GM19463 (cell line): ENCODE measurements around the gene CLRN1.

ENCODE experiments used
- ATAC-seq: cut with Tn5 transposase; IDR thresholded peaks from one replicate; pipeline ENCODE4 v1.9.1; 2021; ENCODE audit warnings: mild to moderate bottlenecking, moderate library complexity; ENCODE audit not compliant: unreplicated experiment

CLRN1 gene

DNA sequence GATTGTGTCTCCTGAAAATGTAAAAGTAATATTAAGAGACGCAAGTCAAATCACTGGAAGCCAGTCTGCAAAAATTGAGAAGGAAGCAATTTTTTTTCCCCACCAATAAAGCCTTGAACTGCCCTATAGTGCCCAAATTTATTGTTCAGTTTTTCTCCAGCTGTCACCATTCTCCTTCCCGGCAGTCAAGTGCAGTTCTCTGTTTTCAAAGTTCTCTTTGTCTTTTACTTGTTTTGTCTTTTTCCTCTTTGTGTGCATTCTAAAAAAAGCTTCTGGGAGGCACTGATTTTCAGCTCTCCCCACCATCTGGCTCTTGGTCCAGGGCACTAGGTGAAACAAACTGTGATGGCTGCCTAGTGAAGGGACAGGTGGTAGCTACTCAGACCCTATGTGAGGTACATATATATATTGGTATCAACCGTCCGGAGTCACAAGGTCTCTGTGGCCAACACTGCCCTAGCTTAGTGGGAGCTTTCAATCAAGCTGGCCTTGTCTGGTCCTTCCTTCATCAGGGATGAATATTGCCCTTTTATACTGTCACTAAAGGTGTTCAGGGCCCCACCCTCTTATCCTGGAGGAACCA is 6.1 kb upstream of the CLRN1 start:
- ATAC-seq = no peak

DNA sequence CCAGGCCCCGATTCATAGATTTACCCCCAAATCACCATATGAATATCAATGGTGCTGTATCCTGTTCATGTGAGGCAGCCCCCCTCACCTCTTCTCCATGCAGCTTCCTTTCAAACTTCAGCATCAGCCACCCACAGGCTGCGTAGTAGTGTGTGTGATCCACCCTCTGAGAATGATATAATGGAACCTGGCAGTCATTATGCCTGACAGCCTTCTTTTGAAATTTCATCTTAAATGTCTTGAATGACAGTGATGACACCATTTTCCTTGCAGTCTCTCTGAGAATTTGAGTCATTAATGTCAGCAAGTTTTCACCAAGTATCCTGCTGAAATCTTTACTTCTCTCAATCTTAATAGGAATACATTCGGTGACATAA is 3.5 kb upstream of the CLRN1 start:
- no peak for ATAC-seq

- no peak for ATAC-seq
Observed at GRCh38 chr3:150975086-150975991, 2.8 kb upstream of the CLRN1 start.

GRCh38 chr3:150970665-150971324 is 1.7 kb downstream of the CLRN1 start:
- ATAC-seq = no peak

GRCh38 chr3:150968341-150969035 is 4.0 kb downstream of the CLRN1 start:
- ATAC-seq = no peak

DNA sequence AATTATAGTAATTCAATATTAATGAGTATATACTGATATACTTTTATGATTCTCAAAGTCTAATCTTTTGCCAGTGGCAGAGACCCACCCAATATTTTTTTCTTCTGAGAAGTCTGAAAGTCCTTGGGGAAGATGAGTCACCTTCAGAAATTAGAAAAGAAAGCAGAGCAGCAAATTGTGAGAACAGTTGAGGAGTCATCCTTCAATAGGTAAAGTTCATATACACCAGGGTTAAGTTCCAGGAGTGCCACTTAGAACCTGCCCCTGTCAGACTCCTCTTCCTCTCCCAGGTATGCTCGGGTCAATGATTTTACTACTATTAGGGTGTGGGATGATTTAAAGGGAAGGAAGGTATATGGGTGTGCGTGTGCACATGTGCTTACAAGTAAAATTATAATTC is 7.1 kb downstream of the CLRN1 start:
- no peak for ATAC-seq

- no peak for ATAC-seq
Observed at GRCh38 chr3:150961949-150962348, 10.6 kb downstream of the CLRN1 start.

DNA sequence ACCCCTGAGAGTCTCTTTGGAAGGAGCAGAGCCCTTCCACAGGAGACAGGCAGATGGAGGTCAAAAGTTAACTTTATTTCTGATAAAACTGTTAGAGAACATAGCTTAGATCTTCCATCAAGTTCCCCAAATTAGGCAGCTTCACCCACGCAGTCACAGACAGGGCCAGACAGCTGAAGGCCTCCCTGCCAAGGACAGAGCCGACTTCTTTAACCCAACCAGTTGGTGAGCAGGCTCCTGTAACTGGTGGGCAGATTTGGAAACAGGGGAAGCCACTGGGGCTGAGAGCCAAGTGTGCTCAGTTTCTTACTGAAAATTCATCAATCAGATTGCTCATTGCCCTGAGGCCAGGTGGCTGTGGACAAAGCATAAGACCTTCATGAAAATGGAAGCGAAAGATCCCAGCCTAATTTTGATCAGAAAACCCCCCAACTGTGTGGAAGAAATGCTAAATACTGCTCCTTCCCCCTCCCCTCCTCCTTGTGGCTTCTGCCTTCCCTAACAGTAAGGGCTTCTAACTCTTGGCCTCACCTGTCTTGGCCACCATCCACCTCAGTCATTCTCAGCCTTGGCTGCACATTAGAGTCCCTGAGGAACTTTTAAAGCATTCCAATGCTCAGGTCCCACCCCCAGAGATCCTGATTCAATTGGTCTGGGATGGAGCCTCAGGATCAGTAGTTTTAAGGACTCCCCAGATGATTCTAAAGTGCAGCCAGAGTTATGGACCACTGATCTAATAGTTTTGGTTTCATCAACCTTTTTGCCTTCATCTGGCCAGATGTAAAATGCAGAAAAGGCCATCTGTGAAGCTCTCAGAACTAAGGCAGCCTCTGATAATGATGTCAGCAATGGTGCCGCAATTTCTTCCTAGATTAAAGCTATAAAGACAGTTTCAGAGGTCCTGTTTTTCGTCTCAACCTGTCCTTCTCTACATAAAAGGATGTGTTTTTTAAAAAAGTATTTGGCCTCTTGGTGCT is 11.5 kb downstream of the CLRN1 start:
- no peak for ATAC-seq

DNA sequence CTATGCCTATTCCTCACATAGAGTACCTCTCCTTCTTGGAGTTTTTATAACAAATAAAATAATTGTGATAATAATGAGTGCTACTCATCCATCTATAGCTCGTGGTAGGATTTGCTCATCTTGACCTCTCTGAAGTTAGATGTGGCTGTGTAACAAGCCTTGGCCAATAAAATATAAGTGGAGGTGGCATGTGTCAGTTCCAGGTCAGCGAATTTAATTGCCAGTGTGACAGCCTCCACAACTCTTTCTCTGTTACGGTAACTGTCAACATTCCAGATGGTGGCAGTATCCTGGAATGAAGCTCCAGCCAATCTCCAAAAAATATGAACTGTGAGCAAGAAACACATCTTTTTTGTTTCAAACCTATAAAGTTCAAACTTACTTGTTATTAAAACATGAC is 13.8 kb downstream of the CLRN1 start:
- ATAC-seq = no peak

DNA sequence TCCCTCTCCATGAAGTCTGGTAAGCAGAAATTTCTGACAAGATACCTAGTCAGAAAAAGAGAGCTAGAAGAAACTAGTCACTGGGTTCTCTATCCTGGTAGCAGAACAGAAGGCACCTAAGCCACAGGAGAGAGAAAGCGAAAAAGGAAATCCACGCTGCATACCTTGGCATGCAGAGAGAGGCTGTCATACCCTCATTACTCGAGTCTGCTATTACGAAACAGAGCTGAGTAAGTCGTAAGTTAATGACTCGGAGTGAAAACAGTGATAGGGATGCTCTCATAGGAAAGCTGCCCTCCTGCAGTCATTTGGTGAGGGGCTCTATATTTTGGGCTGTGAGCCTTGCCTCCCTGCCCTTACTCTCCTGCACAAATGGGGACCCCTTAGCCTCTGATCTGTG is 16.2 kb downstream of the CLRN1 start:
- ATAC-seq = no peak

DNA sequence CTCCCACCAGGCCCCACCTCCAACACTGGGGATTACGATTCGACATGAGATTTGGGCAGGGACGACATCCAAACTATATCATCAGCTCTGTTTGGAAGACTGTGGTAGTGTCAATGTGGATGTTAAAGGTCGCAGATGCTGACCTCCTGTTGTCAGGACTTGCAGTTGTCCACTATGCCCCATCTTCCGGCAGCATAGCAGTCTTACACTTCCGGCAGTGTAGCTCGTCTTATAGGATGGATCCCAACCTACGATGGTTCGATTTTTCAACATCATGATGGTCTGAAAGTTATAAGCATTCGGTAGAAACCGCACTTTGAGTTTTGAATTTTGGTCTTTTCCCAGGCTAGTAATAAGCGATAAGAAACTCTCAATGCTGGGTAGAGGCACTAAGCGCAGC is 20.6 kb downstream of the CLRN1 start:
- ATAC-seq = no peak

DNA sequence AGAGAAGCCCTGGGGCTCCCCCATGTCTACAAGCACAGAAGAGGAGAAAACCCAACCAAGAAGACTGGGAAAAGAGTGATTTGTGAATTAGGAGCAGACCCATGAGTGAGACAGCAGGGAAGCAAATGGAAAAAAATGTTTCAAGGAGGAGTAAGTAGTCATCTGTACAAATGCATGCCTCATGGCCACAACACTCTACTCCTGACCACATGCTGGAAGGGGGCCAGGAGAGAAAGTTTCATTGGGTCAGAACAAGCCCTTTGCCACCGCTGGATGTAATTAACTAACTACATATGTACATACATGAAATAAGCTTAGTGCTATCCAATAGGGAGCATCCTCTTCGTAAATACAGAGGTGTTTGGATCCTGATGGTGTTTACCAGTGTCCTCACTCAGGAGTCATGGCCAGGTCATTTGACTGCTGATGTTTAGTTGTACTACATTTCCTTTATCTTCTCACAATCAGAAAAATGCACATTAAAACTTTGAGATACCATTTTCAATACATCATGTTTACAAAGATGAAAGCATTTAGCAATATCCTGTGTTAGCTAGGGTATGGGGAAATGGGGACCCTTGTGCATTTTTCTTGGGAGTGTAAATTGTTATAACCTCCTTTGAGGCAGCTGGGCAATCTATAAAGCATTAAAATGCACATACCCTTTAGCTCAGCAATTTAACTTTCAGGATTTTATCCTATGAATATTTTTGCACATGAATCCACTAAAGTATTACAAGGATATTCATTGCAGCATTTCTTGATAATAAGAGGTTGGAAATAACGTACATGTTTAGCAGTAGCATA is 27.1 kb downstream of the CLRN1 start:
- ATAC-seq = no peak

- ATAC-seq = no peak
Observed at GRCh38 chr3:150942221-150942620, 30.3 kb downstream of the CLRN1 start.

GRCh38 chr3:150936693-150937092 is 35.8 kb downstream of the CLRN1 start:
- ATAC-seq = peak; percentile 68

GRCh38 chr3:150933473-150933995 is 39.0 kb downstream of the CLRN1 start:
- ATAC-seq = no peak

DNA sequence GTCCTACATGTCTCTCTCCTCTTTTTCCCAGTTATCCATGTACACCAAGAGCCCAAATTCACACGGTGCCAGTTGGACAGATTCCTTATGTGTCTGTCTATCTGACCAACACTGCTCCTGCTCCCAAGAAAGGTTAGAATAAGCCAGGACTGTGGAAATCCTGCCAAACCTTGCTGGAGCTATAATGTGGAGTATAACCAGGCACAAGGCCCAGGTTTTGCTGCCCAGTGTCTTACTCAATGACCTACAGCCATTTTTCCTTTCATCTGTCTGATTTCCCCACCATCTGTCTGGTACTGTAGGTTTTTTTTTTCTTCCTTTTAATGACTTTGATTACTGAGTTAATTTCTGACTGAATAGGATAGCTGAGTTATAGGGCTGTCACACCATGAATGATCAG is 40.8 kb downstream of the CLRN1 start:
- no peak for ATAC-seq

GRCh38 chr3:150930839-150931238 is 41.7 kb downstream of the CLRN1 start:
- no peak for ATAC-seq

GRCh38 chr3:150928234-150928633 is 44.3 kb downstream of the CLRN1 start:
- no peak for ATAC-seq

DNA sequence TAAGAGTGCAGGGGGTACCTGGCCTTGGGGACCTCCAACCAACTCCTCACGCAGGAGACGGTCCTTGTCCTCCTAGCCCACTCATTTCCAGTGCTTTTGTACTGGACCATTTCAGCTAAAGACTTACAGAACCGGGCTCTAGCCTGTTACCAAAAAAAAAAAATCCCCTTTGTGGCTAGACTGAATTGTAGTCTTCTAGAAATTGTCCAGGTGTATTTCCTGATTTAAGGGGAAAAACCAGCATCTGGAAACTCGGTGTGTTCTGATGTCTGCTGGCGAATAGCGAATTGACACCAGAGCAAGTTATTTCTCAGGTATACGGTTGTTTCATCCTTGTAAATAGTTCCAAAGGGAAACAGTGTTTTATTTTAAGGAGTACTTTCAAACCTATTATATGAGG is 46.2 kb downstream of the CLRN1 start:
- no peak for ATAC-seq
